GM21367 (cell line): Measurements from ENCODE around the gene SIGLEC8.
"Not testable (repeated sequence)": the region's sequence is repeated elsewhere in the genome, so short reads cannot be mapped to it uniquely, and the experiment has no call there.

Experiments
- ATAC-seq: cut with Tn5 transposase; IDR thresholded peaks from one replicate; pipeline ENCODE4 v1.9.1; 2021; ENCODE audit not compliant: unreplicated experiment

SIGLEC8 gene

GRCh38 chr19:51458051-51458645 is at the start of gene SIGLEC8:
SIGLEC8 (minus strand) TSS chr19:51458454; CDS start chr19:51458387, 67 bp downstream.
- ATAC-seq = no peak

- ATAC-seq = no peak
These were observed 49.4 kb upstream of the SIGLEC8 start for GRCh38 chr19:51507640-51508058.

- ATAC-seq = no peak
These were observed 48.9 kb upstream of the SIGLEC8 start for GRCh38 chr19:51507192-51507591.

DNA sequence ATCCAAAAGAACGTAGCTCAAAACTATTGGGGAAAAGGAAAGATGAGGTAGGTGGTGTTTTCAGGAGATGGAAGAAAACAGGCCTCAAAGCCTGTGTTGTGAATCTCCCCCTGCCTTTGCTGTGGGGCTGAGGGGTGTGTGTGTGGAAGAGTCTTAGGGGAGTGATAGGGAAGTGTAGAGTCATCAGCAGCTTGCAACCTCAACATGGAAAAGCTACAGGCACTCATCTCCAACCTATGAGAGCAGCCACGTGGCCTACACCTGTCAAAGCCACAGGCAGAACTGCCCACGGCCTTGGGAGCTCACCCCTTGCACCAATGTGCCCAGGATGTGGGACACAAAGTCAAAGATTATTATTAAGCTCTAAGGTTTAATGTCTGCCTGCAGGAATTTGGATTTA is 47.6 kb upstream of the SIGLEC8 start:
- no peak for ATAC-seq

GRCh38 chr19:51503896-51504295 is 45.6 kb upstream of the SIGLEC8 start:
- no peak for ATAC-seq

DNA sequence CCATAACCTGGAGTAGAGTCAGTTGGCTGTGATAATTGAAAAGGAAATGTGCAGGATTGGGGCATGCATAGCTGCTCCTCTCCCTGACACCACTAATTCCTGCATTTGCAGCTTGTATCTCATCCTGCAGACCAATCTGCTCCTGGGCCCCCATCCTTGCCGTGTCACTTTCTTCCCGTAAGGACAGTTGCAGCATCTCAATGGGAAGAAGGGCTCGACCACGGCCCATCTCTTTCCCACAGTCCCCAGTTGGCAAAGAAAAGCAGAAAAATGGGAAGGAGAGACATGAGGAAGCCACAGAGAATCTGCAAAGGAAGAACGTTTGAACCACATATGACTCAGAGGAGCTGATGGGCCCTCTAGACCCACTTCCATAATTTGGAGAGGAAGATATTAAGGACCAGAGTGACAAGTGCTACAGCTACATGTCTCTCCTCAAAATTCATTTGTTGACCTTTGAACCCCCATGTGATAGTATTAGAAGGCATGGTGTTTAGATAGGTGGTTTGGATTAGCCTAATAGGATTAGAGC is 45.1 kb upstream of the SIGLEC8 start:
- ATAC-seq = no peak

- no peak for ATAC-seq
These were observed 43.5 kb upstream of the SIGLEC8 start, which contains the start of gene SIGLEC12 for GRCh38 chr19:51501594-51502263. SIGLEC12 (minus strand) TSS chr19:51501800; CDS start chr19:51501733, 67 bp downstream.

GRCh38 chr19:51500931-51501330 is 42.7 kb upstream of the SIGLEC8 start:
- not testable (repeated sequence) for ATAC-seq

GRCh38 chr19:51497666-51498065 is 39.4 kb upstream of the SIGLEC8 start:
- ATAC-seq = no peak

GRCh38 chr19:51493776-51494175 is 35.5 kb upstream of the SIGLEC8 start:
- ATAC-seq = no peak

DNA sequence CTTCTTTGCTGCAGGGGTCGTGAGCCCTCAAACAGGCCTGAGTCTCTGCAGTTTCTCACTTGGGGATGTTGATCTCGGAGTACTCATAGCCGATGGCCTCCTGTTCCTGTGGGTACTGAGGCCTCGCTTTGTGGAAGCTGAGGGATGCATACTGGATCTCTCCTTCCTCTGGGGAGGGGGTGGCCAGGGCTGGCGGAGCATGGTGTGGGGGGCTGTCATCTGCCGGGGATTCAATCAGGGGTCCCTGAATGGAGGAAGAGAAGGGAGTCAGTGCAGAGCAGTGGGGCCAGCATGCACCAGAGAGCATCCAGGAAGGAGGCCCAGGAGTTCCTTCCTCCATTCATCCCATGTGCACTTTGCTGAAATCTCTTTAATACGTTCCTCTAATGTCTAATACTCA is 33.3 kb upstream of the SIGLEC8 start:
- no peak for ATAC-seq

- no peak for ATAC-seq
These were observed 32.4 kb upstream of the SIGLEC8 start for GRCh38 chr19:51490676-51491075.

- no peak for ATAC-seq
These were observed 30.9 kb upstream of the SIGLEC8 start for GRCh38 chr19:51489113-51489512.

DNA sequence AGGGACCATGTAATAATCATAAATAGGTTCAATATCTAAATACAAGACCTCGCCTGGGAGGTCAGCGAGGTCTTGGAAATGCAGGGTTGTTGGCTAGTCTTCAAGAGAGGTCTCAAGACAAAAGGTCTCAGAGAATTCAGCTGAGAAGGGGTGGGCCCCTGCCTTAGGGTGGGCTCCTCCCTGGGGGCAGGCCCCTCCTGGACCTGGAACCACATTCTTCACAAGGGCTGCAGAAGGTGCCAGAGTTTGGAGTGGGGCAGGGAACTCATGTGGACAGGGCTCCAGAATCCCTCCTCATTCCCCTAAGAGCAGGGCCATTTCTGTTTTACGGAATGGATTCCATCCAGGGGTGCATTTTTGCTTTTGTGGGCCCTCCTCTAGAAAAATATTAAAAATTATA is 30.2 kb upstream of the SIGLEC8 start:
- ATAC-seq = no peak

- ATAC-seq = no peak
These were observed 27.9 kb upstream of the SIGLEC8 start for GRCh38 chr19:51485960-51486660.

GRCh38 chr19:51480590-51480989 is 22.3 kb upstream of the SIGLEC8 start:
- no peak for ATAC-seq

GRCh38 chr19:51479531-51480331 is 21.5 kb upstream of the SIGLEC8 start:
- ATAC-seq = no peak

- no peak for ATAC-seq
These were observed 20.4 kb upstream of the SIGLEC8 start, which contains the start of gene CEACAM18 for GRCh38 chr19:51478381-51479234. CEACAM18 (plus strand) TSS chr19:51478539.

- no peak for ATAC-seq
These were observed 19.1 kb upstream of the SIGLEC8 start for GRCh38 chr19:51477344-51477743.

- no peak for ATAC-seq
These were observed 17.9 kb upstream of the SIGLEC8 start for GRCh38 chr19:51476164-51476563.
